DOHH2 (cell line): ENCODE measurements around the gene SCN4A.
"Not testable (repeated sequence)": the region's sequence is repeated elsewhere in the genome, so short reads cannot be mapped to it uniquely, and the experiment has no call there.

Source experiments
- H3F3A ChIP-seq: fragments of 200-600 bp; sonication (generic), shearing (Covaris generic); 2 replicates; pipeline ENCODE4 v1.6.0; 2016; ENCODE audit warnings: antibody characterized with exemption, mild to moderate bottlenecking; ENCODE audit not compliant: control insufficient read depth, insufficient read depth
- H3K27ac ChIP-seq: fragments of 200-600 bp; sonication (generic); 2 replicates; pipeline ENCODE4 v1.5.1; 2014; ENCODE audit warnings: low read depth, mild to moderate bottlenecking, low read length, moderate library complexity
- H3K27me3 ChIP-seq: fragments of 200-600 bp; sonication (generic); 2 replicates; pipeline ENCODE4 v1.6.1; 2014; ENCODE audit warnings: mild to moderate bottlenecking, low read length, mixed read lengths; ENCODE audit not compliant: control insufficient read depth
- H3K36me3 ChIP-seq: fragments of 200-600 bp; sonication (generic); 2 replicates; pipeline ENCODE4 v1.6.1; 2014; ENCODE audit warnings: mild to moderate bottlenecking, low read length, moderate library complexity, mixed read lengths; ENCODE audit not compliant: control insufficient read depth
- H3K4me1 ChIP-seq: fragments of 200-600 bp; sonication (generic); 2 replicates; pipeline ENCODE4 v1.6.1; 2014; ENCODE audit warnings: mild to moderate bottlenecking, low read length, mixed read lengths; ENCODE audit not compliant: control insufficient read depth
- H3K4me2 ChIP-seq: fragments of 200-600 bp; sonication (generic); 2 replicates; pipeline ENCODE4 v1.6.0; 2014; ENCODE audit warnings: mild to moderate bottlenecking, low read length, moderate library complexity
- H3K4me3 ChIP-seq: fragments of 200-600 bp; sonication (generic); 2 replicates; pipeline ENCODE4 v1.5.1; 2014; ENCODE audit warnings: mild to moderate bottlenecking, low read length, mixed read lengths
- H3K79me2 ChIP-seq: fragments of 200-600 bp; sonication (generic); 2 replicates; pipeline ENCODE4 v1.6.1; 2014; ENCODE audit warnings: mild to moderate bottlenecking, low read length, mixed read lengths; ENCODE audit not compliant: control insufficient read depth
- H3K9me2 ChIP-seq: fragments of 200-600 bp; sonication (generic); replicated peaks from 2 replicates; pipeline ENCODE4 v1.6.1; 2014; ENCODE audit warnings: mild to moderate bottlenecking, low read length, mixed read lengths; ENCODE audit not compliant: control insufficient read depth
- H3K9me3 ChIP-seq: fragments of 200-600 bp; sonication (generic); 2 replicates; pipeline ENCODE4 v1.6.1; 2014; ENCODE audit warnings: antibody characterized with exemption, low read length, mixed read lengths; ENCODE audit not compliant: control insufficient read depth, insufficient read depth
- H4K20me1 ChIP-seq: fragments of 200-600 bp; sonication (generic); 2 replicates; pipeline ENCODE4 v1.6.0; 2014; ENCODE audit warnings: low read depth, mild to moderate bottlenecking, antibody characterized with exemption, low read length, moderate library complexity; ENCODE audit not compliant: control insufficient read depth, insufficient read depth
- CTCF ChIP-seq: fragments of 200-600 bp; sonication (generic); IDR thresholded peaks from one replicate; pipeline ENCODE4 v1.5.1; 2014; ENCODE audit warnings: antibody characterized with exemption, mild to moderate bottlenecking, low read depth, low read length; ENCODE audit not compliant: poor library complexity, severe bottlenecking
- EZH2phosphoT487 ChIP-seq: fragments of 200-600 bp; sonication (generic); IDR thresholded peaks from 2 replicates; pipeline ENCODE4 v1.6.1; 2017; ENCODE audit warnings: borderline replicate concordance, mild to moderate bottlenecking, antibody characterized with exemption, low read length, moderate library complexity, mixed read lengths

The SCN4A gene

DNA sequence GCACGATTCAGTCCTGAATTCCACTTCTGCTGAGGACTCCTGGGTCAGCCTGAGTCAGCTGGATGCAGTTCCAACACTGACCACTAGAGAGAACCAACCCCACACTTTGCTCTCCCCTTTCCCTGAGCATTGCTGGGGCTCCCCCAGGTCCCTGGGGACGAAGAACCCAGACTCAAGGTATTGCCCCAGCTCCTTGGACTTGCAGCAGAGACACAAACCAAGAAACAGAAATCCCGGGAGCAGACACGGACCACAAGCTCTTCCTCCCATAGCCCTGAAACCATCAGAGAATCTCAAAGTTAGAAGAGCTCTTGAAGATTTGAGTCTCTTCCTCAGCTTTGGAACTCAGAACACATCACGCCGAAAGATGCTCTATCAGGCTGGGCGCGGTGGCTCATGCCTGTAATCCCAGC is 53.4 kb downstream of the SCN4A start:
- Histone ChIP-seq H3K79me2 (no peaks in the 10 kb centered on the region), H3K36me3 (no peaks in the 10 kb centered on the region), H3K4me3 (no peak overlapping the region), H3K27me3 (no peaks in the 10 kb centered on the region), H3K4me2 (peak overlapping the region; percentile 51), H3K9me3 (no peaks in the 10 kb centered on the region), H3K9me2 (no peaks in the 10 kb centered on the region), H3F3A (peaks cover 7% of the 10 kb centered on the region), H3K27ac (no peak overlapping the region), H3K4me1 (peaks cover 75% of the 10 kb centered on the region), H4K20me1 (no peaks in the 10 kb centered on the region)
- TF ChIP-seq EZH2phosphoT487 (no peak), CTCF (peak; percentile 87)

DNA sequence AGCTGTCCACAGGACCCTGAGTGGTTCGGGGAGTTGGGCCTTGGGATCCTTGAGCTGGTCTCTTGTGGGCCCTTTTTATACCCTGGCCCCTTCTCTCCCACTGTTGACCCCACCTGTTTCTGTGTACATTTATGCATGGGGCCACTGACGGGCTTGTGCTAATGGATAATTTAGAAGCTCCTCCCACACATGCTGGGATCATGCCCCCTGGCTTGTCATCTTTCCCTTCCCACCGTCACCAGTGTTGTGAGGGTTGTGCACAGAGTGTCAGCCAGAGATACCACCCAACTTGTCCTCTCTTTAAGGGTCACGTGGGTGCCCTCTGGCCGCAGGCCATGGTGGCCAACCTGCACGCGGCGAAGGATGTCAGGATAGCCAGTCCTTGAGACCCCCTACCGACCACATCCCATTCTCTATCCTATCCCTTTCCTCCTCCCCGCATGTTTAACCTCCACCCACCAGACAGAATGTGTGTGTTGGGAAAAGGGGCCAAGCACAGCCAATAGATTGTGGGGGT is 53.9 kb downstream of the SCN4A start, which contains the start of gene GH1:
TSS of gene GH1 (minus strand) at position 51 of the 517 bp plus-strand sequence. CDS start 63 bp downstream, outside the sequence.
- not testable (repeated sequence) for H3K27me3 ChIP-seq, H3F3A ChIP-seq, H3K4me3 ChIP-seq, H3K27ac ChIP-seq, H4K20me1 ChIP-seq, H3K36me3 ChIP-seq, H3K79me2 ChIP-seq, H3K9me2 ChIP-seq, H3K9me3 ChIP-seq
- H3K4me1 ChIP-seq: peaks cover 72% of the 10 kb centered on the region
- peak within 1 kb of the TSS; percentile 51 for H3K4me2 ChIP-seq

GRCh38 chr17:63918305-63918704 is 54.4 kb downstream of the SCN4A start:
- H3K4me3 ChIP-seq: no peak overlapping the region
- H3K4me2 ChIP-seq: no peak overlapping the region
- H3K79me2 ChIP-seq: no peaks in the 10 kb centered on the region
- peaks cover 7% of the 10 kb centered on the region for H3F3A ChIP-seq
- no peak overlapping the region for H3K27ac ChIP-seq
- TF ChIP-seq EZH2phosphoT487: no peak
- no peaks in the 10 kb centered on the region for H4K20me1 ChIP-seq
- no peaks in the 10 kb centered on the region for H3K36me3 ChIP-seq
- H3K9me3 ChIP-seq: no peaks in the 10 kb centered on the region
- no peaks in the 10 kb centered on the region for H3K9me2 ChIP-seq
- peaks cover 66% of the 10 kb centered on the region for H3K4me1 ChIP-seq
- H3K27me3 ChIP-seq: no peaks in the 10 kb centered on the region

GRCh38 chr17:63917646-63918045 is 55.1 kb downstream of the SCN4A start:
- Histone ChIP-seq H3K4me2 (no peak overlapping the region), H4K20me1 (no peaks in the 10 kb centered on the region), H3K27ac (no peak overlapping the region), H3F3A (peaks cover 3% of the 10 kb centered on the region; the same call in 1 of the 2 replicates), H3K9me2 (no peaks in the 10 kb centered on the region), H3K4me3 (no peak overlapping the region), H3K27me3 (no peaks in the 10 kb centered on the region), H3K4me1 (peaks cover 60% of the 10 kb centered on the region), H3K36me3 (no peaks in the 10 kb centered on the region), H3K9me3 (no peaks in the 10 kb centered on the region), H3K79me2 (no peaks in the 10 kb centered on the region)
- no peak for TF ChIP-seq EZH2phosphoT487
- TF ChIP-seq CTCF: no peak

DNA sequence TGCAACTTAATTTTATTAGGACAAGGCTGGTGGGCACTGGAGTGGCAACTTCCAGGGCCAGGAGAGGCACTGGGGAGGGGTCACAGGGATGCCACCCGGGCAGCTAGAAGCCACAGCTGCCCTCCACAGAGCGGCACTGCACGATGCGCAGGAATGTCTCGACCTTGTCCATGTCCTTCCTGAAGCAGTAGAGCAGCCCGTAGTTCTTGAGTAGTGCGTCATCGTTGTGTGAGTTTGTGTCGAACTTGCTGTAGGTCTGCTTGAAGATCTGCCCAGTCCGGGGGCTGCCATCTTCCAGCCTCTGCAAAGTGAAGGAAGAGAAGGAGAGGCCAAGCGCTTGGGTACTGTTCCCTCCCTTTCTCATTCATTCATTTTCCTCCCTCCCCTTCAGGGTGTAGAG is 55.5 kb downstream of the SCN4A start:
- not testable (repeated sequence) for H3K4me2 ChIP-seq, H3K36me3 ChIP-seq, H3K27ac ChIP-seq, H3K79me2 ChIP-seq, H3K4me3 ChIP-seq, H3K27me3 ChIP-seq, H3F3A ChIP-seq, H3K9me2 ChIP-seq, H4K20me1 ChIP-seq, H3K9me3 ChIP-seq
- peaks cover 55% of the 10 kb centered on the region for H3K4me1 ChIP-seq
